Mesenchymal stem cell (in vitro differentiated cells and primary cell): ENCODE data around the gene U2AF1.
"Not testable (repeated sequence)": the region's sequence is repeated elsewhere in the genome, so short reads cannot be mapped to it uniquely, and the experiment has no call there.

ENCODE experiments used
- DNase-seq: peaks from one replicate; pipeline ENCODE4 v3.0.0-alpha.2; 2013
- H2AFZ ChIP-seq: one replicate; pipeline ENCODE4 v1.6.1; 2013; ENCODE audit warnings: low read depth, mild to moderate bottlenecking, control low read depth, inconsistent platforms, low read length, moderate library complexity
- H2AK5ac ChIP-seq: 2 replicates; pipeline ENCODE4 v1.6.1; 2013; ENCODE audit warnings: low read length, moderate library complexity, mild to moderate bottlenecking, inconsistent platforms; ENCODE audit not compliant: severe bottlenecking
- H2BK120ac ChIP-seq: one replicate; pipeline ENCODE4 v1.6.1; 2013; ENCODE audit warnings: low read depth, mild to moderate bottlenecking, inconsistent platforms, low read length, moderate library complexity
- H2BK12ac ChIP-seq, 2 experiments: one replicate each; pipeline ENCODE4 v1.6.1; 2013; ENCODE audit warnings: inconsistent platforms in 2 of 2, low read length in 2 of 2, mild to moderate bottlenecking in 2 of 2, moderate library complexity in 2 of 2, control low read depth in 1 of 2
- H2BK15ac ChIP-seq: one replicate; pipeline ENCODE4 v1.6.1; 2013; ENCODE audit warnings: mild to moderate bottlenecking, low read depth, inconsistent platforms; ENCODE audit not compliant: poor library complexity, severe bottlenecking
- H2BK5ac ChIP-seq: 2 replicates; pipeline ENCODE4 v1.6.1; 2013; ENCODE audit warnings: low read depth, mild to moderate bottlenecking, low read length, control low read depth, inconsistent platforms; ENCODE audit not compliant: poor library complexity, severe bottlenecking
- H3K14ac ChIP-seq, 2 experiments: one replicate each; pipeline ENCODE4 v1.6.1; 2013; ENCODE audit warnings: inconsistent platforms in 2 of 2, low read length in 2 of 2, control low read depth in 1 of 2, mild to moderate bottlenecking in 1 of 2, moderate library complexity in 1 of 2
- H3K18ac ChIP-seq, 2 experiments: one replicate each; pipeline ENCODE4 v1.6.1; 2013; ENCODE audit warnings: inconsistent platforms in 2 of 2, low read length in 2 of 2, control low read depth in 1 of 2, low read depth in 1 of 2, mild to moderate bottlenecking in 1 of 2
- H3K23ac ChIP-seq, 2 experiments: one replicate each; pipeline ENCODE4 v1.6.1; 2013; ENCODE audit warnings: inconsistent platforms in 2 of 2, low read length in 2 of 2, mild to moderate bottlenecking in 2 of 2, moderate library complexity in 2 of 2, control low read depth in 1 of 2
- H3K27ac ChIP-seq: 2 replicates; pipeline ENCODE4 v1.5.1; 2013; ENCODE audit warnings: mild to moderate bottlenecking, moderate library complexity, low read length, control low read depth, inconsistent platforms; ENCODE audit not compliant: poor library complexity, severe bottlenecking
- H3K27me3 ChIP-seq, 2 experiments: 2 replicates each; pipeline versions ENCODE4 v1.6.1 to v1.7.0; 2013; ENCODE audit warnings: low read length in 2 of 2, mild to moderate bottlenecking in 2 of 2, moderate library complexity in 2 of 2, control low read depth in 1 of 2, inconsistent platforms in 1 of 2; ENCODE audit not compliant: control insufficient read depth in 1 of 2, insufficient read depth in 1 of 2
- H3K36me3 ChIP-seq, 2 experiments: 2 replicates each; pipeline versions ENCODE4 v1.6.1 to v1.7.0; 2013; ENCODE audit warnings: low read length in 2 of 2, control low read depth in 1 of 2, inconsistent platforms in 1 of 2, low read depth in 1 of 2, mild to moderate bottlenecking in 1 of 2; ENCODE audit not compliant: insufficient read depth in 2 of 2, control insufficient read depth in 1 of 2
- H3K4ac ChIP-seq, 2 experiments: one replicate each; pipeline ENCODE4 v1.6.1; 2013; ENCODE audit warnings: inconsistent platforms in 2 of 2, low read length in 2 of 2, mild to moderate bottlenecking in 2 of 2, moderate library complexity in 2 of 2, control low read depth in 1 of 2, low read depth in 1 of 2
- H3K4me1 ChIP-seq: 2 replicates; pipeline ENCODE4 v1.6.1; 2013; ENCODE audit warnings: low read depth, low read length, control low read depth; ENCODE audit not compliant: control insufficient read depth, insufficient read depth
- H3K4me2 ChIP-seq: 2 replicates; pipeline ENCODE4 v1.6.1; 2013; ENCODE audit warnings: low read length, mild to moderate bottlenecking, inconsistent platforms; ENCODE audit not compliant: poor library complexity, severe bottlenecking
- H3K4me3 ChIP-seq, 2 experiments: 2 replicates each; pipeline versions ENCODE4 v1.5.1 to v1.7.0; 2013; ENCODE audit warnings: low read length in 2 of 2, mild to moderate bottlenecking in 2 of 2, control low read depth in 1 of 2, low read depth in 1 of 2; ENCODE audit not compliant: insufficient read depth in 1 of 2
- H3K79me1 ChIP-seq: replicated peaks from 2 replicates; pipeline ENCODE4 v1.6.1; 2013; ENCODE audit warnings: mild to moderate bottlenecking, control low read depth, low read length, inconsistent platforms; ENCODE audit not compliant: poor library complexity, severe bottlenecking
- H3K9ac ChIP-seq: 2 replicates; pipeline ENCODE4 v1.7.0; 2013; ENCODE audit warnings: mild to moderate bottlenecking, low read length, moderate library complexity
- H3K9me3 ChIP-seq: 2 replicates; pipeline ENCODE4 v1.7.0; 2013; ENCODE audit warnings: mild to moderate bottlenecking, low read length; ENCODE audit not compliant: control insufficient read depth
- H4K8ac ChIP-seq: one replicate; pipeline ENCODE4 v1.6.1; 2013; ENCODE audit warnings: inconsistent platforms, mild to moderate bottlenecking, low read length, moderate library complexity
- H4K91ac ChIP-seq: one replicate; pipeline ENCODE4 v1.6.1; 2013; ENCODE audit warnings: mild to moderate bottlenecking, low read length, inconsistent platforms
- WGBS: methylation state at CpG from one replicate; pipeline ENCODE4 v1.1.7; 2013; ENCODE audit warnings: mixed read lengths; 5-methylcytosine and 5-hydroxymethylcytosine counted together

Gene U2AF1

DNA sequence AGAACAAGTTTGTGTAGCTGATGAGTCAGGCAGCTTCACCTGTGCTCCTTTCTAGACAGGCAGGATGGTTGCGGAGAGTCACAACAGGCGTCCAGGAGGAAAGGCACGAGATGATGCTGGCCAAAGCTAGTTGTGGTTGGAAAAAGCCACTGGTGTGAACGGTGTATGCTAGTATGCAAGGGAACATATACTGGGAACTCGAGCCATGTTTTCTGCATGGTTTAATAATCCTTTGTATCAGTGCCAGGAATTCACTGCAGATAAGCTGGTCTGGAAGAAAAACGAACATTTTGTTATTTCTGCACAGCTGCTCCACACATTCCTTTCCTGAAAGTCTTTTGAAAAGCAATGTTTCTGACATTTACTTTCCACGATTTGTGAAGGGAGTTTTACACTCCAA lies 22.7 kb upstream of the U2AF1 start:
- not testable (repeated sequence) for H3K4me1 ChIP-seq, H2BK15ac ChIP-seq, H3K27ac ChIP-seq, H2BK5ac ChIP-seq, H2AK5ac ChIP-seq, H3K4me2 ChIP-seq, H3K27me3 ChIP-seq, H3K14ac ChIP-seq, H3K4me3 ChIP-seq, H3K9me3 ChIP-seq, H3K36me3 ChIP-seq, H2AFZ ChIP-seq, H2BK12ac ChIP-seq, H2BK120ac ChIP-seq, H3K9ac ChIP-seq, H3K18ac ChIP-seq, H4K91ac ChIP-seq, DNase-seq, H3K4ac ChIP-seq, H4K8ac ChIP-seq, H3K79me1 ChIP-seq, H3K23ac ChIP-seq
- WGBS, result no CpG with 5 or more reads among the region's 7 CpGs

DNA sequence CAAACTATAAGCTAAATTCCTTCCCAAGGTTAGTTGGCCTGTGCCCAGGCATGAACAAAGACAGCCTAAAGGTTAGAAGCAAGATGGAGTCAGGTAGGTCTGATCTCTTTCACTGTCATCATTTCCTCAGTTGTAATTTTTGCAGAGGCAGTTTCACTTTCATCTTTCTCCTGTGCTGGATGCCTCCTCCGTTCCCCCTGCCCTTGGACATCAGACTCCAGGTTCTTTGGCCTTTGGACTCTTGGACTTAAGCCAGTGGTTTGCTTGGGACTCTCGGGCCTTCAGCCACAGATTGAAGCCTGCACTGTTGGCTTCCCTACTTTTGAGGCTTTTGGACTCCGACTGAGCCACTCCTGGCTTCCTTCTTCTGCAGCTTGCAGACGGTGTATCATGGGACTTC lies 8.6 kb upstream of the U2AF1 start:
- H2BK12ac ChIP-seq, H3K27ac ChIP-seq, H2BK120ac ChIP-seq, H3K23ac ChIP-seq, H3K4me3 ChIP-seq, H2AK5ac ChIP-seq, H4K91ac ChIP-seq, H3K4me1 ChIP-seq, H3K14ac ChIP-seq, DNase-seq, H3K9ac ChIP-seq, H2AFZ ChIP-seq, H3K4ac ChIP-seq, H3K18ac ChIP-seq, H3K79me1 ChIP-seq, H3K27me3 ChIP-seq, H2BK5ac ChIP-seq, H3K36me3 ChIP-seq, H4K8ac ChIP-seq, H3K9me3 ChIP-seq, H2BK15ac ChIP-seq, H3K4me2 ChIP-seq: not testable (repeated sequence)
- no CpG with 5 or more reads among the region's 4 CpGs for WGBS

DNA sequence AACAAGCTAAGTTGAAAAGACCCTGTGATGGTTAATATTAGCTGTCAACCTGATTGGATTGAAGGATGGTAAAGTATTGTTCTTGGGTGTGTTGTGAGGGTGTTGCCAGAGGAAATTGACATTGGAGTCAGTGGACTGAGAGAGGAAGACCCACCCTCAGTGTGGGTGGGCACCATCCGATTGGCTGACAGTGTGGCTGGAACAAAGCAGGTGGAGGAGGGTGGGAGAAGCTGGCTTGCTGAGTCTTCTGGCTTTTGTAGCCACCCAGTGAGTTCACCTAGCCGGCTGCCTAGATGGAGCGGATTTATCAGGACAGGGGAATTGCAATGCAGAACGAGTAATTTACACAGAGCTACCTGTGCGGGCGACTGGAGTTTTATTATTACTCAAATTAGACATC lies 7.1 kb upstream of the U2AF1 start:
- not testable (repeated sequence) for H3K9me3 ChIP-seq, H2BK120ac ChIP-seq, H3K14ac ChIP-seq, H3K4me1 ChIP-seq, H2AFZ ChIP-seq, H3K18ac ChIP-seq, DNase-seq, H3K23ac ChIP-seq, H3K4ac ChIP-seq, H3K4me2 ChIP-seq, H3K27me3 ChIP-seq, H4K91ac ChIP-seq, H3K79me1 ChIP-seq, H4K8ac ChIP-seq, H2AK5ac ChIP-seq, H2BK15ac ChIP-seq, H3K36me3 ChIP-seq, H2BK12ac ChIP-seq, H2BK5ac ChIP-seq, H3K9ac ChIP-seq, H3K4me3 ChIP-seq, H3K27ac ChIP-seq
- WGBS, result no CpG with 5 or more reads among the region's 6 CpGs

DNA sequence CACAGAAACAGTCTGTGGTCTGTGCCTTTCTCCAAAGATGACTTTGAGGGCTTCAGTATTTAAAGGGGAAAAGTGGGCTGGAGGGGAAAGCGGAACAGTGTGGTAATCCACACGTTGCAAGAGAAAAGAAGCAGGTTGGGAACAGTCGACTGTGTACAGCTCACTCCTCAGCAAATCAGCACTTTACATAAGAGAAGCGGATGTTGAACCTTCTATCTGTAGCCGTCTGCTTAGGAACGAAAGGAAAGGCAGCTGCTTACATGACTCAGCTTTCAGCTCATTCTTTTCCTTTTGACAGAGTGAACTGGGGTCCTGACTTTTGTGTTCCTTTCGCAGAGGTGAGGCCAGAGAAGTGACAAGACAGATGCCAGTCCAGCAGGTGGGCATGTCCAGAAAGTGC lies 1.6 kb upstream of the U2AF1 start:
- not testable (repeated sequence) for H2BK120ac ChIP-seq, H2AK5ac ChIP-seq, H4K8ac ChIP-seq, H2BK12ac ChIP-seq, H3K4me1 ChIP-seq, H4K91ac ChIP-seq, H3K23ac ChIP-seq, H3K4me3 ChIP-seq, H2AFZ ChIP-seq, H3K18ac ChIP-seq, H2BK5ac ChIP-seq, H3K9me3 ChIP-seq, H3K9ac ChIP-seq, H3K4ac ChIP-seq, H3K4me2 ChIP-seq, H2BK15ac ChIP-seq, H3K14ac ChIP-seq, H3K36me3 ChIP-seq, H3K79me1 ChIP-seq, H3K27ac ChIP-seq, DNase-seq, H3K27me3 ChIP-seq
- WGBS, result no CpG with 5 or more reads among the region's 7 CpGs
